PC-3 (cell line): Measurements from ENCODE around the gene CHST3. TPM values are rescaled to one million over a fixed set of nuclear protein-coding genes. Genes with fewer than 3 reads are reported as not detected.

Experiments
- ATAC-seq: fragments of 200-7000 bp; cut with Tn5 transposase; 2 replicates; pipeline ENCODE4 v1.9.1; 2020; ENCODE audit warnings: mild to moderate bottlenecking, moderate library complexity
- BruUV-seq: library from RNA; stranded (reverse); fragments of 400-500 nt; replicated peaks from 2 replicates; lab custom pipeline; 2021; lab: Mats Ljungman, UMichigan
- CTCF ChIA-PET: fragments of 300-600 bp; sonication (Branson Sonifier 250); formaldehyde crosslinking; loops from one replicate; lab custom pipeline; 2022; ENCODE audit warnings: antibody characterized with exemption; lab: Charles Lee
- POLR2A ChIA-PET: fragments of 300-600 bp; sonication (Branson Sonifier 250); formaldehyde crosslinking; loops from one replicate; lab custom pipeline; 2022; ENCODE audit warnings: antibody characterized with exemption; ENCODE audit not compliant: unreplicated experiment; lab: Charles Lee
- DNase-seq: peaks from one replicate; pipeline ENCODE4 v3.0.0-alpha.2; 2015
- H2AFZ ChIP-seq: fragments of 300-600 bp; sonication (generic); 2 replicates; pipeline ENCODE4 v1.6.0; 2016; ENCODE audit warnings: antibody characterized with exemption, low read length
- H3F3A ChIP-seq: fragments of 300-600 bp; sonication (generic); one replicate; pipeline ENCODE4 v1.6.0; 2017; ENCODE audit warnings: antibody characterized with exemption, low read length, control low read depth, mild to moderate bottlenecking; ENCODE audit not compliant: unreplicated experiment
- H3K27ac ChIP-seq: fragments of 300-600 bp; sonication (generic); 2 replicates; pipeline ENCODE4 v1.5.1; 2016; ENCODE audit warnings: mild to moderate bottlenecking, low read length
- H3K27me3 ChIP-seq: fragments of 300-600 bp; sonication (generic); 2 replicates; pipeline ENCODE4 v1.6.1; 2016; ENCODE audit warnings: low read length, mixed read lengths
- H3K36me3 ChIP-seq: fragments of 300-600 bp; sonication (generic); 2 replicates; pipeline ENCODE4 v1.6.1; 2016; ENCODE audit warnings: low read depth, mixed run types, low read length, mixed read lengths
- H3K4me1 ChIP-seq: fragments of 300-600 bp; sonication (generic); 2 replicates; pipeline ENCODE4 v1.5.1; 2016; ENCODE audit warnings: low read length; ENCODE audit not compliant: insufficient read depth
- H3K4me2 ChIP-seq: fragments of 300-600 bp; sonication (generic); 2 replicates; pipeline ENCODE4 v1.6.0; 2016; ENCODE audit warnings: low read length
- H3K4me3 ChIP-seq: fragments of 300-600 bp; sonication (generic); 2 replicates; pipeline ENCODE4 v1.5.1; 2016; ENCODE audit warnings: mild to moderate bottlenecking, low read length, mixed read lengths
- H3K79me2 ChIP-seq: fragments of 300-600 bp; sonication (generic); 2 replicates; pipeline ENCODE4 v1.6.1; 2017; ENCODE audit warnings: low read length, mixed read lengths
- H3K9ac ChIP-seq: fragments of 300-600 bp; sonication (generic); 2 replicates; pipeline ENCODE4 v1.6.0; 2016; ENCODE audit warnings: mild to moderate bottlenecking, low read length
- H3K9me2 ChIP-seq: fragments of 300-600 bp; sonication (generic); replicated peaks from 2 replicates; pipeline ENCODE4 v1.6.1; 2016; ENCODE audit warnings: mixed run types, low read length, mixed read lengths
- H3K9me3 ChIP-seq: fragments of 300-600 bp; sonication (generic); 2 replicates; pipeline ENCODE4 v1.6.1; 2016; ENCODE audit warnings: low read length, mixed read lengths
- H4K20me1 ChIP-seq: fragments of 300-600 bp; sonication (generic); 2 replicates; pipeline ENCODE4 v1.6.1; 2016; ENCODE audit warnings: low read length, mixed read lengths
- CTCF ChIP-seq: fragments of 300-600 bp; sonication (generic); conservative IDR thresholded peaks from 2 replicates; pipeline ENCODE4 v1.5.1; 2017; ENCODE audit warnings: antibody characterized with exemption, low read depth, mild to moderate bottlenecking, low read length
- EZH2 ChIP-seq: fragments of 300-600 bp; sonication (generic); IDR thresholded peaks from one replicate; pipeline ENCODE4 v1.6.1; 2017; ENCODE audit warnings: antibody characterized with exemption, mild to moderate bottlenecking, low read length; ENCODE audit not compliant: unreplicated experiment
- EZH2phosphoT487 ChIP-seq: fragments of 300-600 bp; sonication (generic); IDR thresholded peaks from 2 replicates; pipeline ENCODE4 v1.6.1; 2018; ENCODE audit warnings: mild to moderate bottlenecking, antibody characterized with exemption, low read length, borderline replicate concordance
- intact Hi-C: fragments of 100-400 bp; cut with micrococcal nuclease; formaldehyde crosslinking; loops from 2 replicates; pipeline ENCODE4 v1.9.0; 2023
- total RNA-seq: library from RNA; depleted of rRNA; stranded (reverse); fragments of >200 nt; gene quantifications from 2 replicates; pipeline ENCODE4 v1.2.3, GENCODE V29; 2014

CHST3 gene
- total RNA-seq, 1 experiment from 2014 or later, result 12.7 TPM

- DNase-seq, result no peak
- CTCF ChIA-PET, result interaction anchor here (0.7 kb wide), 1 partner anchor 384 kb away, joined by 3 read pairs; no protein-coding TSS in a partner anchor
- BruUV-seq, result no TSS peak
These were observed 18.2 kb upstream of the CHST3 start for GRCh38 chr10:71945819-71946474.

GRCh38 chr10:71946700-71947099 is 17.5 kb upstream of the CHST3 start:
- Histone ChIP-seq H3K9me2 (no peaks in the 10 kb centered on the region), H3K4me2 (no peak overlapping the region), H3K79me2 (no peaks in the 10 kb centered on the region), H3K36me3 (no peaks in the 10 kb centered on the region), H3K4me3 (no peak overlapping the region), H3F3A (no peaks in the 10 kb centered on the region), H3K9ac (no peak overlapping the region), H3K4me1 (no peaks in the 10 kb centered on the region; the same call in 1 of the 2 replicates), H3K9me3 (peaks cover 9% of the 10 kb centered on the region; the same call in 1 of the 2 replicates), H4K20me1 (no peaks in the 10 kb centered on the region), H3K27ac (no peak overlapping the region), H2AFZ (no peak overlapping the region), H3K27me3 (no peaks in the 10 kb centered on the region)
- POLR2A ChIA-PET, result no interaction called here
- no peak for DNase-seq
- intact Hi-C loops, result no loop called here
- CTCF ChIA-PET, result no interaction called here
- BruUV-seq, result no TSS peak
- no peak for TF ChIP-seq EZH2phosphoT487
- ATAC-seq, result no peak

More at GRCh38 chr10:71945819-71946474, 18.2 kb upstream of the CHST3 start:
- no peak overlapping the region for H3K9ac ChIP-seq
- no peak for TF ChIP-seq EZH2phosphoT487
- no peak overlapping the region for H3K4me2 ChIP-seq
- H3K4me3 ChIP-seq, result no peak overlapping the region
- no peaks in the 10 kb centered on the region; the same call in 1 of the 2 replicates for H3K4me1 ChIP-seq
- POLR2A ChIA-PET, result no interaction called here
- no peaks in the 10 kb centered on the region for H3K9me2 ChIP-seq
- H3F3A ChIP-seq, result no peaks in the 10 kb centered on the region
- peaks cover 9% of the 10 kb centered on the region; the same call in 1 of the 2 replicates for H3K9me3 ChIP-seq
- H3K27ac ChIP-seq, result no peak overlapping the region
- no peaks in the 10 kb centered on the region for H3K79me2 ChIP-seq
- no peaks in the 10 kb centered on the region for H4K20me1 ChIP-seq
- no peak for ATAC-seq
- no peaks in the 10 kb centered on the region for H3K36me3 ChIP-seq
- intact Hi-C loops, result no loop called here
- no peak overlapping the region for H2AFZ ChIP-seq
- no peaks in the 10 kb centered on the region for H3K27me3 ChIP-seq

DNA sequence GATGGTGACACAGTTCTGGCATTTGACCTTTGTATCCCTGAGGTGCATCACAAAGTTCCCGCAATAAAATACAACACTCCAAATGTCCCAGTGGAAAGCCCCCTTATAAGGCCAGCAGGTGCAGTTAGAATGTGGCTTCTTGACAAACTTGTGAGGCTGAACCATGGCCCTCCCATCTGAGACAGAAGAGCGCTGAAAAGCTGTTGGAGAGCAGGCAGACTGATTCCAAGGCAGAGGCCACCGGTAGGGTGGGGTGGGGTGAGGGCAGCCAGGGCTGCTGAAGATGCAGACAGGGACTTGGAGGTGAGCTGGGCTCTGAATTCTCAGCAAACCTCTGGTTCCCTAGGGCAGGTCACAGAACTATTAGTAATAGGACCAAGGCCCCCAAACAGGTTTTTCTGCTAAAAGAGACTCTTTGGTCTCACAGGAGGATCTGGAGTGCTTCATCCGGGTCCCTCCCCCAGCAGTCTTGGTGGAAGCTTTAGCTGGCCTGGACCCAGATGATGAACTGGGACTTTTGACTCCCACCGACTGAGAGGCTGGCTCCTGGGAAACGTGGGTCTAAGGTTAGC is 15.6 kb upstream of the CHST3 start:
- Histone ChIP-seq H3K9me3 (peaks cover 9% of the 10 kb centered on the region; the same call in 1 of the 2 replicates), H3K79me2 (no peaks in the 10 kb centered on the region), H3K4me3 (no peak overlapping the region), H2AFZ (no peak overlapping the region), H3K4me1 (no peaks in the 10 kb centered on the region; the same call in 1 of the 2 replicates), H3K9ac (no peak overlapping the region), H3F3A (no peaks in the 10 kb centered on the region), H4K20me1 (no peaks in the 10 kb centered on the region), H3K36me3 (no peaks in the 10 kb centered on the region), H3K27me3 (no peaks in the 10 kb centered on the region), H3K4me2 (no peak overlapping the region), H3K9me2 (no peaks in the 10 kb centered on the region), H3K27ac (no peak overlapping the region)
- POLR2A ChIA-PET, result no interaction called here
- ATAC-seq (no peak), DNase-seq (peak; percentile 54)
- TF ChIP-seq EZH2 (no peak), CTCF (no peak), EZH2phosphoT487 (no peak)
- intact Hi-C loops, result no loop called here
- BruUV-seq, result no TSS peak
- CTCF ChIA-PET, result no interaction called here
